SK-N-SH (cell line): Measurements from ENCODE around the gene LHFPL5. TPM values are rescaled to one million over a fixed set of nuclear protein-coding genes. Genes with fewer than 3 reads are reported as not detected.

Experiments
- CTCF ChIA-PET: fragments of 300-600, 350-600 bp; formaldehyde crosslinking; extraction: SDS; loops from one replicate; lab custom pipeline; 2021; lab: Yijun Ruan, JAX
- POLR2A ChIA-PET: fragments of 350-600 bp; sonication (Branson Sonifier 250); formaldehyde crosslinking; extraction: SDS; loops from one replicate; lab custom pipeline; 2020; ENCODE audit warnings: antibody characterized with exemption, inconsistent platforms; lab: Yijun Ruan, JAX
- DNase-seq: peaks from one replicate; pipeline ENCODE4 v3.0.0; 2012
- H2AFZ ChIP-seq: fragments of 200-600 bp; sonication (generic); 2 replicates; pipeline ENCODE4 v1.8.1; 2016; ENCODE audit warnings: antibody characterized with exemption, mild to moderate bottlenecking, low read depth
- H3F3A ChIP-seq: fragments of 200-600 bp; sonication (generic); replicated peaks from 2 replicates; pipeline ENCODE3; 2016; ENCODE audit warnings: antibody characterized with exemption, mild to moderate bottlenecking; ENCODE audit not compliant: insufficient read depth
- H3K27ac ChIP-seq, 2 experiments: fragments of 200-500 bp in 1 of 2; fragments of 200-600 bp in 1 of 2; sonication (Bioruptor generic) in 1 of 2; sonication (generic), shearing (Covaris generic) in 1 of 2; 2 replicates each; pipeline versions ENCODE4 v1.5.1 to v1.6.1; 2014 to 2016; ENCODE audit warnings: low read depth in 2 of 2, inconsistent platforms in 1 of 2, low read length in 1 of 2, mild to moderate bottlenecking in 1 of 2, mixed read lengths in 1 of 2
- H3K27me3 ChIP-seq: fragments of 200-600 bp; sonication (generic), shearing (Covaris generic); 2 replicates; pipeline ENCODE4 v1.6.1; 2016; ENCODE audit warnings: mixed run types; ENCODE audit not compliant: insufficient read depth
- H3K36me3 ChIP-seq, 2 experiments: fragments of 200-500 bp in 1 of 2; fragments of 200-600 bp in 1 of 2; sonication (Bioruptor generic) in 1 of 2; sonication (generic) in 1 of 2; replicated peaks in 1 of 2; 2 replicates each; pipeline versions ENCODE3 to v1.5.1; 2014 to 2016; ENCODE audit warnings: low read length in 1 of 2, mild to moderate bottlenecking in 1 of 2; ENCODE audit not compliant: insufficient read depth in 2 of 2, control insufficient read depth in 1 of 2
- H3K4me1 ChIP-seq, 2 experiments: fragments of 200-500 bp in 1 of 2; fragments of 200-600 bp in 1 of 2; sonication (Bioruptor generic) in 1 of 2; sonication (generic), shearing (Covaris generic) in 1 of 2; 2 replicates each; pipeline versions ENCODE4 v1.5.1 to v1.6.1; 2014 to 2016; ENCODE audit warnings: low read depth in 1 of 2, low read length in 1 of 2, mixed run types in 1 of 2; ENCODE audit not compliant: insufficient read depth in 2 of 2, control insufficient read depth in 1 of 2
- H3K4me2 ChIP-seq: fragments of 200-600 bp; sonication (generic), shearing (Covaris generic); 2 replicates; pipeline ENCODE4 v1.6.1; 2017; ENCODE audit warnings: mixed run types
- H3K4me3 ChIP-seq, 2 experiments: fragments of 200-500 bp in 1 of 2; fragments of 200-600 bp in 1 of 2; sonication (Bioruptor generic) in 1 of 2; sonication (generic), shearing (Covaris generic) in 1 of 2; 2 replicates each; pipeline versions ENCODE4 v1.5.1 to v1.8.1; 2014 to 2016; ENCODE audit warnings: low read depth in 2 of 2, inconsistent platforms in 1 of 2, low read length in 1 of 2, mild to moderate bottlenecking in 1 of 2, mixed read lengths in 1 of 2, moderate library complexity in 1 of 2
- H3K79me2 ChIP-seq: fragments of 200-600 bp; sonication (generic); 2 replicates; pipeline ENCODE4 v1.8.1; 2017; ENCODE audit warnings: mild to moderate bottlenecking; ENCODE audit not compliant: insufficient read depth
- H3K9ac ChIP-seq: fragments of 200-600 bp; sonication (generic); 2 replicates; pipeline ENCODE4 v1.6.1; 2017; ENCODE audit warnings: mixed run types
- H3K9me2 ChIP-seq: fragments of 200-600 bp; sonication (generic); 2 replicates; pipeline ENCODE4 v1.6.1; 2017; ENCODE audit warnings: mixed run types
- H3K9me3 ChIP-seq: fragments of 200-600 bp; sonication (generic); 2 replicates; pipeline ENCODE4 v1.6.1; 2017; ENCODE audit warnings: mixed run types, mild to moderate bottlenecking, moderate library complexity
- H4K20me1 ChIP-seq: fragments of 200-600 bp; sonication (generic); 2 replicates; pipeline ENCODE4 v1.6.1; 2017; ENCODE audit warnings: mild to moderate bottlenecking, mixed run types; ENCODE audit not compliant: insufficient read depth
- CHD2 ChIP-seq: fragments of 150-350 bp; IDR thresholded peaks from 2 replicates; pipeline ENCODE4 v1.6.1; 2018; ENCODE audit warnings: low read length; ENCODE audit not compliant: partially characterized antibody
- FOSL2 ChIP-seq: IDR thresholded peaks from 2 replicates; pipeline ENCODE4 v1.4.0; 2012; ENCODE audit warnings: low read depth, mild to moderate bottlenecking, moderate library complexity, borderline replicate concordance
- MEF2A ChIP-seq: IDR thresholded peaks from 2 replicates; pipeline ENCODE4 v1.4.0; 2012; ENCODE audit warnings: low read depth, borderline replicate concordance
- MXI1 ChIP-seq: IDR thresholded peaks from 2 replicates; pipeline ENCODE4 v1.6.1; 2012; ENCODE audit warnings: mild to moderate bottlenecking, low read depth, low read length, improper control_type of control experiment
- POLR2AphosphoS5 ChIP-seq: IDR thresholded peaks from 2 replicates; pipeline ENCODE4 v1.6.1; 2012; ENCODE audit warnings: low read depth, low read length
- SMC3 ChIP-seq: IDR thresholded peaks from 2 replicates; pipeline ENCODE4 v1.6.1; 2012; ENCODE audit warnings: low read depth, low read length, improper control_type of control experiment
- TEAD4 ChIP-seq: IDR thresholded peaks from 2 replicates; pipeline ENCODE4 v1.4.0; 2012; ENCODE audit warnings: mild to moderate bottlenecking, borderline replicate concordance; ENCODE audit not compliant: insufficient read depth
- YY1 ChIP-seq: IDR thresholded peaks from 2 replicates; pipeline ENCODE4 v1.4.0; 2012; ENCODE audit warnings: low read depth, mild to moderate bottlenecking
- WGBS: methylation state at CpG from one replicate; pipeline ENCODE4 v1.1.6; 2017; ENCODE audit warnings: low lambda C conversion rate; 5-methylcytosine and 5-hydroxymethylcytosine counted together
- polyA plus RNA-seq, 3 experiments: library from polyadenylated mRNA; depleted of rRNA; stranded (reverse); fragments of >200 nt; gene quantifications; 2 replicates each; pipeline ENCODE4 v1.2.3, GENCODE V29; 2012
- TF ChIP-seq, protein P1 (sequence below): IDR thresholded peaks from 2 replicates; pipeline ENCODE4; 2012
- TF ChIP-seq, protein P2 (sequence below): IDR thresholded peaks from 2 replicates; pipeline ENCODE4 v1.4.0; 2012; ENCODE audit warnings: low read depth, borderline replicate concordance
- TF ChIP-seq, protein P3 (sequence below): IDR thresholded peaks from 2 replicates; pipeline ENCODE4 v1.4.0; 2012; ENCODE audit warnings: low read depth

LHFPL5 gene
- polyA plus RNA-seq, 1 of the 3 experiments (the other 2 are of a cell fraction) = not detected

DNA sequence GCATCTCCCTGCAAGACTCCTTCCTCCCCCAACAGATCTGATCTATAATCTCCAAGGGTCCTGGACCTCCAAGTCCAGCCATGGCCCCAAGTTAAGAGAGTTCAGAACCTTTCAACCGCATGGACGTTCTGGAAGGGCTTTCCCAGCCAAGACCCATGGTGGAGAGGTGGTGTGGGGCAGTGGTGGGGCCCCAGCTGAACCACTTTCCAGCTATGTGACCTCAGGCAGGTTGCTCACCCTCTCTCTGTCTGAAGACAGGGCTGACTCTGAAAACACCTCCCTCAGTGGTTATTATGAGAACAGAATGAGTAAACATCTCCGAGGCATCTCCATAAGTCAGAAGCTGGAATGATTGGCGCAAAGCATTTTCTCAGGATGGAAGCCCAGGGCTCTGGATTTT is 8.9 kb upstream of the LHFPL5 start (continued):
- TF ChIP-seq, protein P1, sequence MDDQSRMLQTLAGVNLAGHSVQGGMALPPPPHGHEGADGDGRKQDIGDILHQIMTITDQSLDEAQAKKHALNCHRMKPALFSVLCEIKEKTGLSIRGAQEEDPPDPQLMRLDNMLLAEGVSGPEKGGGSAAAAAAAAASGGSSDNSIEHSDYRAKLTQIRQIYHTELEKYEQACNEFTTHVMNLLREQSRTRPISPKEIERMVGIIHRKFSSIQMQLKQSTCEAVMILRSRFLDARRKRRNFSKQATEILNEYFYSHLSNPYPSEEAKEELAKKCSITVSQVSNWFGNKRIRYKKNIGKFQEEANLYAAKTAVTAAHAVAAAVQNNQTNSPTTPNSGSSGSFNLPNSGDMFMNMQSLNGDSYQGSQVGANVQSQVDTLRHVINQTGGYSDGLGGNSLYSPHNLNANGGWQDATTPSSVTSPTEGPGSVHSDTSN = no peak
- no peak for TF ChIP-seq MEF2A
- no peak for TF ChIP-seq MXI1
- TF ChIP-seq, protein P2, sequence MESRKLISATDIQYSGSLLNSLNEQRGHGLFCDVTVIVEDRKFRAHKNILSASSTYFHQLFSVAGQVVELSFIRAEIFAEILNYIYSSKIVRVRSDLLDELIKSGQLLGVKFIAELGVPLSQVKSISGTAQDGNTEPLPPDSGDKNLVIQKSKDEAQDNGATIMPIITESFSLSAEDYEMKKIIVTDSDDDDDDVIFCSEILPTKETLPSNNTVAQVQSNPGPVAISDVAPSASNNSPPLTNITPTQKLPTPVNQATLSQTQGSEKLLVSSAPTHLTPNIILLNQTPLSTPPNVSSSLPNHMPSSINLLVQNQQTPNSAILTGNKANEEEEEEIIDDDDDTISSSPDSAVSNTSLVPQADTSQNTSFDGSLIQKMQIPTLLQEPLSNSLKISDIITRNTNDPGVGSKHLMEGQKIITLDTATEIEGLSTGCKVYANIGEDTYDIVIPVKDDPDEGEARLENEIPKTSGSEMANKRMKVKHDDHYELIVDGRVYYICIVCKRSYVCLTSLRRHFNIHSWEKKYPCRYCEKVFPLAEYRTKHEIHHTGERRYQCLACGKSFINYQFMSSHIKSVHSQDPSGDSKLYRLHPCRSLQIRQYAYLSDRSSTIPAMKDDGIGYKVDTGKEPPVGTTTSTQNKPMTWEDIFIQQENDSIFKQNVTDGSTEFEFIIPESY = no peak
- TF ChIP-seq, protein P3, sequence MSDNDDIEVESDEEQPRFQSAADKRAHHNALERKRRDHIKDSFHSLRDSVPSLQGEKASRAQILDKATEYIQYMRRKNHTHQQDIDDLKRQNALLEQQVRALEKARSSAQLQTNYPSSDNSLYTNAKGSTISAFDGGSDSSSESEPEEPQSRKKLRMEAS = no peak

DNA sequence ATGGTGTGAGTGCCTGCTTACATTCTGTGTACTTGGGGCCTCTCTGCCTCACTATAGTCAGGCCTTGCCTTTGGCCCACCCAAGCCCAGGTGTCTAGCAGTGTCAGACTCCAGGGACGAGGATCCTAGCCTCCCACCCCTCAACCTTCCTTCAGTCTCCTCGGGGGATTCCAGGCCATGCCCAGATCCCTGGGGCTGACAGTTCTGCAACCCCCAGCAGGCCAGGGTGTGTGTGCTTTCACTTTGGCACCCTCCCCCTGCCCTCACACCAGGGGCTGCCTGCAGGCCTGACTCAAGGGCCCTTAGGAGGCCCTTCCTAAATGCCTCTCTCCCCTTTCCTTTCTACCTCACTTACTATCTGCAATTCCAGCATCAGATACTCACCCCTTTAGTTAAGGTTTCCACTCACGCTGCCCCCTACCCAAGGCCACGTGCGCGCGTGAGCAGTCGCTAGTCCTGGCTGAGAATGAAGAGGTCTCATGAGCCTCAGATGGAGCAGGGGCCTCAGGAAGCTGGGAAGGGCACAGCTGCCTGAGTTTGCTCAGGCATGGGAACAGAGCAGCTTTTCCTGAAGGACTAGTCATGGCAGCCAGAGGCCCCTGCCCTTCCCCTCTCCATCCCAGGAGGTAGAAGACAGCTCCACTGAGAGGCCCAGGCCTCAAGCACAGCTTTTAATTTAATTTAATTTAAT is 7.2 kb upstream of the LHFPL5 start:
- Histone ChIP-seq H3K27me3 (no peaks in the 10 kb centered on the region; the same call in none of the 2 replicates), H4K20me1 (no peaks in the 10 kb centered on the region), H3K9ac (no peak overlapping the region), H3K79me2 (no peaks in the 10 kb centered on the region), H3K4me1 (no peaks in the 10 kb centered on the region), H3K27ac (no peak overlapping the region), H3K9me2 (no peaks in the 10 kb centered on the region), H3K4me3 (no peak overlapping the region), H3K36me3 (no peaks in the 10 kb centered on the region), H2AFZ (no peak overlapping the region), H3F3A (no peaks in the 10 kb centered on the region), H3K9me3 (no peaks in the 10 kb centered on the region), H3K4me2 (no peak overlapping the region)
- 76% methylated on average over 7 of the region's 8 CpGs for WGBS
- peak; percentile 25 for DNase-seq
- TF ChIP-seq, protein P1 = no peak
- TF ChIP-seq FOSL2 (no peak), YY1 (no peak), TEAD4 (no peak), SMC3 (no peak), CHD2 (no peak), POLR2AphosphoS5 (no peak)
- POLR2A ChIA-PET = interaction anchor here (1.2 kb wide), 1 partner anchor 12 kb away, joined by 3 read pairs; no protein-coding TSS in a partner anchor
- CTCF ChIA-PET = interaction anchor here (0.9 to 1.9 kb wide), 3 partner anchors 10 to 297 kb away, joined by 3 to 8 read pairs (median 3); no protein-coding TSS in a partner anchor
